PC-3 (cell line): ENCODE results near the gene NIT1. TPM values are rescaled to one million over a fixed set of nuclear protein-coding genes. Genes with fewer than 3 reads are reported as not detected.

Source experiments
- ATAC-seq: fragments of 200-7000 bp; cut with Tn5 transposase; 2 replicates; pipeline ENCODE4 v1.9.1; 2020; ENCODE audit warnings: mild to moderate bottlenecking, moderate library complexity
- BruUV-seq: library from RNA; stranded (reverse); fragments of 400-500 nt; replicated peaks from 2 replicates; lab custom pipeline; 2021; lab: Mats Ljungman, UMichigan
- CTCF ChIA-PET: fragments of 300-600 bp; sonication (Branson Sonifier 250); formaldehyde crosslinking; loops from one replicate; lab custom pipeline; 2022; ENCODE audit warnings: antibody characterized with exemption; lab: Charles Lee
- POLR2A ChIA-PET: fragments of 300-600 bp; sonication (Branson Sonifier 250); formaldehyde crosslinking; loops from one replicate; lab custom pipeline; 2022; ENCODE audit warnings: antibody characterized with exemption; ENCODE audit not compliant: unreplicated experiment; lab: Charles Lee
- DNase-seq: peaks from one replicate; pipeline ENCODE4 v3.0.0-alpha.2; 2015
- H2AFZ ChIP-seq: fragments of 300-600 bp; sonication (generic); 2 replicates; pipeline ENCODE4 v1.6.0; 2016; ENCODE audit warnings: antibody characterized with exemption, low read length
- H3F3A ChIP-seq: fragments of 300-600 bp; sonication (generic); one replicate; pipeline ENCODE4 v1.6.0; 2017; ENCODE audit warnings: antibody characterized with exemption, low read length, control low read depth, mild to moderate bottlenecking; ENCODE audit not compliant: unreplicated experiment
- H3K27ac ChIP-seq: fragments of 300-600 bp; sonication (generic); 2 replicates; pipeline ENCODE4 v1.5.1; 2016; ENCODE audit warnings: mild to moderate bottlenecking, low read length
- H3K27me3 ChIP-seq: fragments of 300-600 bp; sonication (generic); 2 replicates; pipeline ENCODE4 v1.6.1; 2016; ENCODE audit warnings: low read length, mixed read lengths
- H3K36me3 ChIP-seq: fragments of 300-600 bp; sonication (generic); 2 replicates; pipeline ENCODE4 v1.6.1; 2016; ENCODE audit warnings: low read depth, mixed run types, low read length, mixed read lengths
- H3K4me1 ChIP-seq: fragments of 300-600 bp; sonication (generic); 2 replicates; pipeline ENCODE4 v1.5.1; 2016; ENCODE audit warnings: low read length; ENCODE audit not compliant: insufficient read depth
- H3K4me2 ChIP-seq: fragments of 300-600 bp; sonication (generic); 2 replicates; pipeline ENCODE4 v1.6.0; 2016; ENCODE audit warnings: low read length
- H3K4me3 ChIP-seq: fragments of 300-600 bp; sonication (generic); 2 replicates; pipeline ENCODE4 v1.5.1; 2016; ENCODE audit warnings: mild to moderate bottlenecking, low read length, mixed read lengths
- H3K79me2 ChIP-seq: fragments of 300-600 bp; sonication (generic); 2 replicates; pipeline ENCODE4 v1.6.1; 2017; ENCODE audit warnings: low read length, mixed read lengths
- H3K9ac ChIP-seq: fragments of 300-600 bp; sonication (generic); 2 replicates; pipeline ENCODE4 v1.6.0; 2016; ENCODE audit warnings: mild to moderate bottlenecking, low read length
- H3K9me2 ChIP-seq: fragments of 300-600 bp; sonication (generic); replicated peaks from 2 replicates; pipeline ENCODE4 v1.6.1; 2016; ENCODE audit warnings: mixed run types, low read length, mixed read lengths
- H3K9me3 ChIP-seq: fragments of 300-600 bp; sonication (generic); 2 replicates; pipeline ENCODE4 v1.6.1; 2016; ENCODE audit warnings: low read length, mixed read lengths
- H4K20me1 ChIP-seq: fragments of 300-600 bp; sonication (generic); 2 replicates; pipeline ENCODE4 v1.6.1; 2016; ENCODE audit warnings: low read length, mixed read lengths
- CTCF ChIP-seq: fragments of 300-600 bp; sonication (generic); conservative IDR thresholded peaks from 2 replicates; pipeline ENCODE4 v1.5.1; 2017; ENCODE audit warnings: antibody characterized with exemption, low read depth, mild to moderate bottlenecking, low read length
- EZH2 ChIP-seq: fragments of 300-600 bp; sonication (generic); IDR thresholded peaks from one replicate; pipeline ENCODE4 v1.6.1; 2017; ENCODE audit warnings: antibody characterized with exemption, mild to moderate bottlenecking, low read length; ENCODE audit not compliant: unreplicated experiment
- EZH2phosphoT487 ChIP-seq: fragments of 300-600 bp; sonication (generic); IDR thresholded peaks from 2 replicates; pipeline ENCODE4 v1.6.1; 2018; ENCODE audit warnings: mild to moderate bottlenecking, antibody characterized with exemption, low read length, borderline replicate concordance
- intact Hi-C: fragments of 100-400 bp; cut with micrococcal nuclease; formaldehyde crosslinking; loops from 2 replicates; pipeline ENCODE4 v1.9.0; 2023
- total RNA-seq: library from RNA; depleted of rRNA; stranded (reverse); fragments of >200 nt; gene quantifications from 2 replicates; pipeline ENCODE4 v1.2.3, GENCODE V29; 2014

The NIT1 gene
- total RNA-seq, 1 experiment from 2014 or later, result 18.1 TPM

GRCh38 chr1:161083748-161084596, 33.9 kb upstream of the NIT1 start:
- H3K79me2 ChIP-seq, result peaks cover 24% of the 10 kb centered on the region
- no peak for ATAC-seq
- intact Hi-C loops, result no loop called here
- no peak for TF ChIP-seq CTCF
- ChIA-PET CTCF (interaction anchor here (0.6 kb wide), 1 partner anchor 298 kb away, joined by 5 read pairs; no protein-coding TSS in a partner anchor), POLR2A (interaction anchor here (0.6 kb wide), 1 partner anchor 82 kb away, joined by 4 read pairs; the partner anchor contains the start of gene PPOX)
- H3K27me3 ChIP-seq, result no peaks in the 10 kb centered on the region
- no peak overlapping the region for H2AFZ ChIP-seq
- peaks cover 76% of the 10 kb centered on the region for H3K4me1 ChIP-seq
- H3K4me2 ChIP-seq, result peak overlapping the region; percentile 68
- H4K20me1 ChIP-seq, result no peaks in the 10 kb centered on the region
- H3K9ac ChIP-seq, result 0 out of 2 replicates have a peak overlapping the region, but pooled peaks have one; percentile 18
- no peaks in the 10 kb centered on the region for H3K36me3 ChIP-seq
- H3K9me2 ChIP-seq, result no peaks in the 10 kb centered on the region
- no peaks in the 10 kb centered on the region for H3K9me3 ChIP-seq
- DNase-seq, result no peak
- H3K27ac ChIP-seq, result peak overlapping the region; percentile 56
- no peaks in the 10 kb centered on the region for H3F3A ChIP-seq
- no TSS peak for BruUV-seq
- peak overlapping the region; percentile 28; the same call in 1 of the 2 replicates for H3K4me3 ChIP-seq

GRCh38 chr1:161084597-161084988, 33.3 kb upstream of the NIT1 start:
- no peak overlapping the region for H2AFZ ChIP-seq
- H3K4me1 ChIP-seq, result peaks cover 82% of the 10 kb centered on the region
- BruUV-seq, result no TSS peak
- ATAC-seq (no peak), DNase-seq (no peak)
- no peaks in the 10 kb centered on the region for H4K20me1 ChIP-seq
- H3K9me2 ChIP-seq, result no peaks in the 10 kb centered on the region
- CTCF ChIA-PET, result no interaction called here
- H3K27ac ChIP-seq, result peak overlapping the region; percentile 56
- H3K9me3 ChIP-seq, result no peaks in the 10 kb centered on the region
- H3K27me3 ChIP-seq, result no peaks in the 10 kb centered on the region
- POLR2A ChIA-PET, result no interaction called here
- H3K4me3 ChIP-seq, result no peak overlapping the region
- peaks cover 26% of the 10 kb centered on the region for H3K79me2 ChIP-seq
- H3K9ac ChIP-seq, result no peak overlapping the region
- intact Hi-C loops, result no loop called here
- TF ChIP-seq EZH2phosphoT487, result no peak
- TF ChIP-seq CTCF, result no peak
- TF ChIP-seq EZH2, result no peak
- H3F3A ChIP-seq, result no peaks in the 10 kb centered on the region
- peak overlapping the region; percentile 68 for H3K4me2 ChIP-seq
- no peaks in the 10 kb centered on the region for H3K36me3 ChIP-seq

- Histone ChIP-seq H3K79me2 (peaks cover 26% of the 10 kb centered on the region), H3K27ac (peak overlapping the region; percentile 56), H3K36me3 (no peaks in the 10 kb centered on the region), H3K9me3 (no peaks in the 10 kb centered on the region), H3K4me3 (no peak overlapping the region), H3K9me2 (no peaks in the 10 kb centered on the region), H3K4me1 (peaks cover 87% of the 10 kb centered on the region), H3K4me2 (peak overlapping the region; percentile 68), H3K9ac (no peak overlapping the region), H3K27me3 (no peaks in the 10 kb centered on the region), H4K20me1 (no peaks in the 10 kb centered on the region), H2AFZ (no peak overlapping the region), H3F3A (no peaks in the 10 kb centered on the region)
- no peak for ATAC-seq
- ChIA-PET POLR2A (no interaction called here), CTCF (no interaction called here)
- no TSS peak for BruUV-seq
- intact Hi-C loops, result no loop called here
- TF ChIP-seq EZH2, result no peak
- TF ChIP-seq EZH2phosphoT487, result no peak
- no peak for TF ChIP-seq CTCF
- no peak for DNase-seq
These were observed 32.7 kb upstream of the NIT1 start for GRCh38 chr1:161085165-161085564.
